PC-9 (cell line): Measurements from ENCODE around the gene FGFR3. TPM values are rescaled to one million over a fixed set of nuclear protein-coding genes. Genes with fewer than 3 reads are reported as not detected.
A peak's percentile ranks its signal among the peaks of the same experiment; 100 is the strongest.

Source experiments
- BruUV-seq: library from RNA; stranded (reverse); fragments of 400-500 nt; replicated peaks from 2 replicates; lab custom pipeline; 2021; lab: Mats Ljungman, UMichigan
- CTCF ChIA-PET: fragments of 300-600 bp; sonication (Branson Sonifier 250); formaldehyde crosslinking; loops from one replicate; lab custom pipeline; 2022; ENCODE audit warnings: antibody characterized with exemption; lab: Charles Lee
- POLR2A ChIA-PET: fragments of 300-600 bp; sonication (Branson Sonifier 250); formaldehyde crosslinking; loops from one replicate; lab custom pipeline; 2022; ENCODE audit warnings: antibody characterized with exemption; ENCODE audit not compliant: unreplicated experiment; lab: Charles Lee
- DNase-seq, 2 experiments: peaks; one replicate each; pipeline versions ENCODE4 v3.0.0 to v3.0.0-alpha.2; 2015 to 2022; ENCODE audit warnings: mixed read lengths in 1 of 2
- H2AFZ ChIP-seq: fragments of 200-600 bp; sonication (generic); 2 replicates; pipeline ENCODE4 v1.8.1; 2017; ENCODE audit warnings: antibody characterized with exemption
- H3F3A ChIP-seq: fragments of 200-600 bp; sonication (generic); 2 replicates; pipeline ENCODE4 v1.8.1; 2017; ENCODE audit warnings: antibody characterized with exemption, mild to moderate bottlenecking, low read depth; ENCODE audit not compliant: insufficient read depth
- H3K27ac ChIP-seq: fragments of 200-600 bp; sonication (generic); 2 replicates; pipeline ENCODE4 v1.6.1; 2016; ENCODE audit warnings: mixed run types
- H3K27me3 ChIP-seq: fragments of 200-600 bp; sonication (generic); 2 replicates; pipeline ENCODE4 v1.6.1; 2016; ENCODE audit warnings: low read depth, mixed run types; ENCODE audit not compliant: insufficient read depth
- H3K36me3 ChIP-seq: fragments of 200-600 bp; sonication (generic); 2 replicates; pipeline ENCODE4 v1.6.1; 2016; ENCODE audit warnings: low read depth, mixed run types
- H3K4me1 ChIP-seq: fragments of 200-600 bp; sonication (generic); replicated peaks from 2 replicates; pipeline ENCODE4 v1.6.1; 2016; ENCODE audit warnings: mixed run types; ENCODE audit not compliant: insufficient read depth
- H3K4me2 ChIP-seq: fragments of 200-600 bp; sonication (generic); 2 replicates; pipeline ENCODE4 v1.6.1; 2017; ENCODE audit warnings: mixed run types
- H3K4me3 ChIP-seq: fragments of 200-600 bp; sonication (generic); 2 replicates; pipeline ENCODE4 v1.6.1; 2016; ENCODE audit warnings: mixed run types
- H3K79me2 ChIP-seq: fragments of 200-600 bp; sonication (generic); 2 replicates; pipeline ENCODE4 v1.6.1; 2017; ENCODE audit warnings: low read depth, mixed run types
- H3K9me2 ChIP-seq: fragments of 200-600 bp; sonication (generic); 2 replicates; pipeline ENCODE4 v1.8.1; 2017; ENCODE audit warnings: mild to moderate bottlenecking; ENCODE audit not compliant: insufficient read depth
- H3K9me3 ChIP-seq: fragments of 200-600 bp; sonication (generic); 2 replicates; pipeline ENCODE4 v1.8.1; 2016; ENCODE audit warnings: low read depth; ENCODE audit not compliant: insufficient read depth
- H4K20me1 ChIP-seq: fragments of 200-600 bp; sonication (generic); 2 replicates; pipeline ENCODE4 v1.8.1; 2017; ENCODE audit not compliant: insufficient read depth
- CTCF ChIP-seq: fragments of 200-600 bp; sonication (generic); conservative IDR thresholded peaks from 2 replicates; pipeline ENCODE4 v1.6.1; 2017; ENCODE audit warnings: mixed run types, antibody characterized with exemption, mild to moderate bottlenecking, moderate library complexity
- EZH2 ChIP-seq: fragments of 200-600 bp; sonication (generic); IDR thresholded peaks from 2 replicates; pipeline ENCODE4 v1.8.0; 2017; ENCODE audit warnings: antibody characterized with exemption, low read depth
- intact Hi-C: fragments of 100-400 bp; cut with micrococcal nuclease; formaldehyde crosslinking; loops from one replicate; pipeline ENCODE4 v1.10.0; 2022; ENCODE audit not compliant: unreplicated experiment
- total RNA-seq: library from RNA; stranded (reverse); gene quantifications from 2 replicates; pipeline ENCODE4 v1.2.3, GENCODE V29; 2021

The FGFR3 gene
- total RNA-seq, 1 experiment from 2014 or later, result 8.2 TPM

- Histone ChIP-seq H3K27ac (no peak overlapping the region), H3K79me2 (no peaks in the 10 kb centered on the region), H3K4me2 (no peak overlapping the region), H3K9me3 (no peaks in the 10 kb centered on the region), H3K27me3 (no peaks in the 10 kb centered on the region), H3K4me3 (no peak overlapping the region), H4K20me1 (no peaks in the 10 kb centered on the region), H3K4me1 (peaks cover 57% of the 10 kb centered on the region), H3F3A (peaks cover 14% of the 10 kb centered on the region; the same call in 1 of the 2 replicates), H2AFZ (no peak overlapping the region), H3K36me3 (no peaks in the 10 kb centered on the region), H3K9me2 (no peaks in the 10 kb centered on the region)
- no TSS peak for BruUV-seq
- CTCF ChIA-PET, result no interaction called here
- TF ChIP-seq CTCF, result no peak
- TF ChIP-seq EZH2, result no peak
- intact Hi-C loops, result loop anchor here (5.0 kb wide), 1 partner anchor 52 kb away; no protein-coding TSS in a partner anchor
- peak; percentile 48 to 81 for DNase-seq
- POLR2A ChIA-PET, result no interaction called here
Measured at GRCh38 chr4:1779588-1780382, 13.3 kb upstream of the FGFR3 start.

GRCh38 chr4:1780435-1780834 lies 12.7 kb upstream of the FGFR3 start:
- Histone ChIP-seq H2AFZ (no peak overlapping the region), H3K27ac (no peak overlapping the region), H3F3A (peaks cover 14% of the 10 kb centered on the region; the same call in 1 of the 2 replicates), H3K9me3 (no peaks in the 10 kb centered on the region), H3K4me2 (no peak overlapping the region), H3K79me2 (no peaks in the 10 kb centered on the region), H3K27me3 (no peaks in the 10 kb centered on the region), H3K9me2 (no peaks in the 10 kb centered on the region), H3K4me3 (no peak overlapping the region), H3K36me3 (no peaks in the 10 kb centered on the region), H3K4me1 (peaks cover 57% of the 10 kb centered on the region), H4K20me1 (no peaks in the 10 kb centered on the region)
- no peak for TF ChIP-seq EZH2
- TF ChIP-seq CTCF, result no peak
- CTCF ChIA-PET, result no interaction called here
- intact Hi-C loops, result no loop called here
- DNase-seq, result no peak
- POLR2A ChIA-PET, result no interaction called here
- no TSS peak for BruUV-seq

GRCh38 chr4:1783015-1783414 lies 10.1 kb upstream of the FGFR3 start:
- intact Hi-C loops, result no loop called here
- Histone ChIP-seq H2AFZ (no peak overlapping the region), H4K20me1 (no peaks in the 10 kb centered on the region), H3K27me3 (no peaks in the 10 kb centered on the region), H3K4me1 (peaks cover 33% of the 10 kb centered on the region), H3F3A (peaks cover 8% of the 10 kb centered on the region; the same call in 1 of the 2 replicates), H3K9me2 (no peaks in the 10 kb centered on the region), H3K9me3 (no peaks in the 10 kb centered on the region), H3K79me2 (no peaks in the 10 kb centered on the region), H3K36me3 (no peaks in the 10 kb centered on the region), H3K27ac (no peak overlapping the region), H3K4me3 (no peak overlapping the region), H3K4me2 (no peak overlapping the region)
- CTCF ChIA-PET, result no interaction called here
- TF ChIP-seq EZH2 (no peak), CTCF (no peak)
- BruUV-seq, result no TSS peak
- POLR2A ChIA-PET, result no interaction called here
- no peak for DNase-seq
